ENCODE measurements around the gene GJA3. TPM values are rescaled to one million over a fixed set of nuclear protein-coding genes. Genes with fewer than 3 reads are reported as not detected.

Gene GJA3
- total RNA-seq, 1 experiment from 2014 or later = 0.92 TPM

- no peak for TF ChIP-seq CTCF (conservative IDR thresholded peaks at IDR 0.05)
- Histone ChIP-seq H3K56ac (ENCODE audit: insufficient read length, low read depth, low read length) (no peak overlapping the region), H3K14ac (ENCODE audit: insufficient read depth, low read length) (no peak overlapping the region), H3K4ac (ENCODE audit: low read depth, low read length) (no peak overlapping the region), H2BK12ac (ENCODE audit: insufficient read length, low read depth, low read length) (no peak overlapping the region), H4K20me1 (ENCODE audit: control insufficient read depth, insufficient read depth, insufficient read length) (no peaks in the 10 kb centered on the region), H3K27ac (ENCODE audit: insufficient read length, low read depth, low read length) (no peak overlapping the region), H4K5ac (ENCODE audit: insufficient read length, low read depth, low read length) (no peak overlapping the region), H3K9me3 (ENCODE audit: control insufficient read depth, low read depth, low read length) (no peaks in the 10 kb centered on the region), H2BK5ac (ENCODE audit: insufficient read length, low read length) (no peak overlapping the region), H2BK15ac (ENCODE audit: low read depth, low read length) (no peak overlapping the region), H3K18ac (ENCODE audit: insufficient read length, low read depth, low read length) (no peak overlapping the region), H2BK120ac (ENCODE audit: low read depth, low read length, poor library complexity, severe bottlenecking) (no peak overlapping the region), H2AFZ (ENCODE audit: low read length) (no peak overlapping the region), H3K4me2 (ENCODE audit: insufficient read depth, insufficient read length, low read length) (no peak overlapping the region), H3T11ph (ENCODE audit: low read length) (no peak overlapping the region), H3K23ac (ENCODE audit: insufficient read length, low read depth, low read length) (no peak overlapping the region), H2BK20ac (ENCODE audit: low read depth, low read length, poor library complexity, severe bottlenecking) (no peak overlapping the region), H3K23me2 (ENCODE audit: insufficient read length, low read depth, low read length, poor library complexity, severe bottlenecking) (no peaks in the 10 kb centered on the region), H3K9ac (ENCODE audit: extremely low read depth, insufficient read length, low read length) (no peak overlapping the region), H4K91ac (ENCODE audit: insufficient read length, low read depth, low read length) (no peak overlapping the region), H2AK5ac (ENCODE audit: insufficient read length, low read length) (no peak overlapping the region), H3K79me2 (ENCODE audit: insufficient read depth, low read length) (no peaks in the 10 kb centered on the region), H3K79me1 (ENCODE audit: insufficient read depth, low read depth, low read length, poor library complexity, severe bottlenecking) (no peaks in the 10 kb centered on the region), H4K8ac (replicated peaks; ENCODE audit: insufficient read length, low read depth, low read length) (no peak overlapping the region), H3K4me1 (ENCODE audit: insufficient read depth, low read length) (peaks cover 5% of the 10 kb centered on the region; the same call in 1 of the 2 replicates), H3K27me3 (ENCODE audit: insufficient read depth, low read length) (no peaks in the 10 kb centered on the region)
- H3K4me1 Mint-ChIP-seq = peaks cover 17 to 32% of the 10 kb centered on the region in 2 experiments
- H3K4me3 Mint-ChIP-seq = no peak overlapping the region
- no peaks in the 10 kb centered on the region for H3K9me3 Mint-ChIP-seq
- H3K27ac Mint-ChIP-seq = no peak overlapping the region
- H3K27me3 Mint-ChIP-seq (ENCODE audit: low read depth) = peaks cover 19% of the 10 kb centered on the region
- no peak for DNase-seq
- no peaks in the 10 kb centered on the region for H3K36me3 Mint-ChIP-seq (ENCODE audit: insufficient read depth in 1 of 3, low read depth in 3 of 3)
- WGBS (ENCODE audit: extremely low coverage, insufficient read length, low lambda C conversion rate) = no CpG with 5 or more reads among the region's 9 CpGs
Measured at GRCh38 chr13:20102525-20103180, 58.2 kb downstream of the GJA3 start.
